Right lobe of liver (tissue), 4 donors: ENCODE data around the gene CHADL.

Source experiments
- CTCF ChIP-seq, 4 donors: fragments of 200-600 bp in 3 of 4; fragments of 450-650 bp in 1 of 4; IDR thresholded peaks; one replicate each; pipeline versions ENCODE4 v1.5.1 to v1.8.0; 2016 to 2022; ENCODE audit warnings: antibody characterized with exemption in 4 of 4, mild to moderate bottlenecking in 2 of 4
- POLR2A ChIP-seq: fragments of 450-650 bp; IDR thresholded peaks from one replicate; pipeline ENCODE4 v1.6.1; 2017; ENCODE audit warnings: antibody characterized with exemption, mild to moderate bottlenecking
- donor health status: DM: no; HTN: no; CAD: no.
- donor health status: DM: no; HTN: no; CAD: no.
- donor health status: DM: no; HTN: yes; CAD: no.

GRCh38 chr22:41245917-41246499, 5.3 kb upstream of the CHADL start:
- TF ChIP-seq CTCF (IDR thresholded peaks at IDR 0.05) (no peak), POLR2A (no peak)
